Liver (tissue), 9 donors: ENCODE results near the gene NSD1. TPM values are rescaled to one million over a fixed set of nuclear protein-coding genes. Genes with fewer than 3 reads are reported as not detected.

Experiments
- DNase-seq: peaks from one replicate; pipeline ENCODE4 v3.0.0-alpha.2; 2017; ENCODE audit warnings: low spot score
- H3K27ac ChIP-seq, 2 donors: one replicate each; pipeline ENCODE4 v1.7.0; 2013; ENCODE audit warnings: inconsistent platforms in 2 of 2, low read length in 2 of 2, control low read depth in 1 of 2, low read depth in 1 of 2, mild to moderate bottlenecking in 1 of 2
- H3K27me3 ChIP-seq, 4 donors: one replicate each; pipeline versions ENCODE4 v1.6.1 to v1.7.0; 2013; ENCODE audit warnings: low read length in 3 of 4, inconsistent platforms in 1 of 4, mild to moderate bottlenecking in 1 of 4, moderate library complexity in 1 of 4; ENCODE audit not compliant: control insufficient read depth in 4 of 4, insufficient read depth in 4 of 4
- H3K36me3 ChIP-seq, 4 donors: one replicate each; pipeline versions ENCODE4 v1.6.1 to v1.7.0; 2013; ENCODE audit warnings: low read length in 3 of 4, mild to moderate bottlenecking in 3 of 4, low read depth in 1 of 4, moderate library complexity in 1 of 4; ENCODE audit not compliant: control insufficient read depth in 4 of 4, insufficient read depth in 3 of 4
- H3K4me1 ChIP-seq, 4 donors: one replicate each; pipeline versions ENCODE4 v1.6.1 to v1.7.0; 2013; ENCODE audit warnings: low read length in 3 of 4, mild to moderate bottlenecking in 3 of 4, moderate library complexity in 1 of 4; ENCODE audit not compliant: control insufficient read depth in 4 of 4, insufficient read depth in 4 of 4
- H3K4me3 ChIP-seq, 3 donors: one replicate each; pipeline versions ENCODE4 v1.6.1 to v1.7.0; 2013; ENCODE audit warnings: low read length in 3 of 3, control low read depth in 1 of 3, low read depth in 1 of 3, mild to moderate bottlenecking in 1 of 3
- H3K9ac ChIP-seq, 2 donors: one replicate each; pipeline ENCODE4 v1.7.0; 2013; ENCODE audit warnings: low read length in 2 of 2, mild to moderate bottlenecking in 2 of 2, moderate library complexity in 2 of 2, control low read depth in 1 of 2, low read depth in 1 of 2
- H3K9me3 ChIP-seq, 4 donors: one replicate each; pipeline versions ENCODE4 v1.6.1 to v1.7.0; 2013; ENCODE audit warnings: low read length in 3 of 4; ENCODE audit not compliant: control insufficient read depth in 4 of 4
- EGR1 ChIP-seq, 2 donors: IDR thresholded peaks; 2 replicates each; pipeline ENCODE4 v1.6.1; 2016 to 2018; ENCODE audit warnings: antibody characterized with exemption in 2 of 2, low read depth in 2 of 2
- FOXA1 ChIP-seq: IDR thresholded peaks from 2 replicates; pipeline ENCODE4 v1.6.1; 2016; ENCODE audit warnings: antibody characterized with exemption
- FOXA2 ChIP-seq: IDR thresholded peaks from 2 replicates; pipeline ENCODE4 v1.6.1; 2016; ENCODE audit warnings: antibody characterized with exemption
- GABPA ChIP-seq, 2 donors: IDR thresholded peaks in 1 of 2; conservative IDR thresholded peaks in 1 of 2; 2 replicates each; pipeline ENCODE4 v1.6.1; 2016; ENCODE audit warnings: antibody characterized with exemption in 2 of 2, mild to moderate bottlenecking in 1 of 2, moderate library complexity in 1 of 2
- HNF4A ChIP-seq, 2 donors: conservative IDR thresholded peaks; 2 replicates each; pipeline ENCODE4 v1.6.1; 2016; ENCODE audit warnings: antibody characterized with exemption in 2 of 2, mild to moderate bottlenecking in 2 of 2
- HNF4G ChIP-seq: IDR thresholded peaks from 2 replicates; pipeline ENCODE4 v1.6.1; 2016; ENCODE audit warnings: antibody characterized with exemption
- JUND ChIP-seq, 2 donors: IDR thresholded peaks; 2 replicates each; pipeline ENCODE4 v1.6.1; 2016; ENCODE audit warnings: antibody characterized with exemption in 2 of 2
- RAD21 ChIP-seq, 2 donors: IDR thresholded peaks; 2 replicates each; pipeline ENCODE4 v1.6.1; 2016; ENCODE audit warnings: antibody characterized with exemption in 2 of 2, mild to moderate bottlenecking in 2 of 2
- RXRA ChIP-seq, 2 donors: IDR thresholded peaks; 2 replicates each; pipeline ENCODE4 v1.6.1; 2017 to 2018; ENCODE audit warnings: antibody characterized with exemption in 2 of 2, mild to moderate bottlenecking in 1 of 2
- SP1 ChIP-seq: IDR thresholded peaks from 2 replicates; pipeline ENCODE4 v1.6.1; 2018; ENCODE audit warnings: antibody characterized with exemption, mild to moderate bottlenecking
- TAF1 ChIP-seq: conservative IDR thresholded peaks from 2 replicates; pipeline ENCODE4 v1.6.1; 2016; ENCODE audit warnings: antibody characterized with exemption, mild to moderate bottlenecking
- YY1 ChIP-seq: IDR thresholded peaks from 2 replicates; pipeline ENCODE4 v1.6.1; 2016; ENCODE audit warnings: antibody characterized with exemption, mild to moderate bottlenecking
- WGBS: extraction: QIAGEN DNeasy Blood & Tissue Kit; methylation state at CpG from one replicate; pipeline ENCODE4 v1.1.7; 2013; 5-methylcytosine and 5-hydroxymethylcytosine counted together
- polyA plus RNA-seq, 2 donors: library from polyadenylated mRNA; stranded (reverse) in 1 of 2; unstranded in 1 of 2; fragments of 200-250 nt in 1 of 2; fragments of >200 nt in 1 of 2; fragmentation: Nextera tagmentation in 1 of 2; extraction: Ambion mirVana in 1 of 2; gene quantifications; one replicate each; pipeline versions ENCODE4 v1.2.1 to v1.2.3, GENCODE V29; 2013 to 2015
- total RNA-seq, 2 donors: library from RNA; depleted of rRNA; stranded (reverse); fragments of >200 nt; gene quantifications; one replicate each; pipeline ENCODE4 v1.2.3, GENCODE V29; 2014
- TF ChIP-seq, protein P1 (sequence below): IDR thresholded peaks from 2 replicates; pipeline ENCODE4 v1.6.1; 2016; ENCODE audit warnings: antibody characterized with exemption
- TF ChIP-seq, protein P2 (sequence below): IDR thresholded peaks from 2 replicates; pipeline ENCODE4 v1.6.1; 2016; ENCODE audit warnings: antibody characterized with exemption
- TF ChIP-seq, protein P3 (sequence below): IDR thresholded peaks from 2 replicates; pipeline ENCODE4 v1.6.1; 2016; ENCODE audit warnings: antibody characterized with exemption
- TF ChIP-seq, protein P4 (sequence below): fragments of 150-350 bp; IDR thresholded peaks from 2 replicates; pipeline ENCODE4 v1.5.1; 2017; ENCODE audit warnings: improper control_type of control experiment, low read depth, low read length; ENCODE audit not compliant: missing input control
- TF ChIP-seq, protein P5 (sequence below): IDR thresholded peaks from 2 replicates; pipeline ENCODE4 v1.6.1; 2016; ENCODE audit warnings: antibody characterized with exemption, mild to moderate bottlenecking
- donor health status: healthy.
- donor health status: healthy.
- donor health status: healthy.
- donor health status: healthy.
- donor health status: healthy.

The NSD1 gene
- total and polyA plus RNA-seq, 4 donors: 5.3 to 34.1 (median 19.3) TPM

DNA sequence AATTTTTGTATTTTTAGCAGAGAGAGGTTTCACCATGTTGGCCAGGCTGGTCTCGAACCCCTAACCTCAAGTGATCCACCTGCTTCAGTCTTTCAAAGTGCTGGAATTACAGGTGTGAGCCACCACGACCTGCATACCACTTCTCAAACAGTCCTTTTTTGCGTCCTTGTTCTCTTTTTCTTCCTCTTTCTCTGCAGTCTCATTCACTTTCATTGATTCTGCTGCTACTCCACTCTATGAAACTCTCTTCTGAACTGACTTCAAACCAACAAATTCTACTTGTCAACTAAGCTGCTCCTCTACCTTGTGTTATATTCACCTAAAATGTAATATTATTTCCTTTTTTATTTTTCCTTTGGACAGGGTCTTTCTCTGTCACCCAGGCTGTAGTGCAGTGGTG lies 7.9 kb downstream of the NSD1 start:
- Histone ChIP-seq H3K4me3 (no peak overlapping the region), H3K9ac (no peak overlapping the region), H3K27ac (no peak overlapping the region), H3K9me3 (no peaks in the 10 kb centered on the region), H3K36me3 (peaks cover 3 to 23% (median 9%) of the 10 kb centered on the region in 4 donors), H3K4me1 (peaks cover 3 to 10% (median 7%) of the 10 kb centered on the region in 4 donors), H3K27me3 (no peaks in the 10 kb centered on the region)
- WGBS: 86% methylated on average over 3 of the region's 3 CpGs
- DNase-seq: no peak
- no peak for TF ChIP-seq HNF4G
- TF ChIP-seq TAF1: no peak
- no peak for TF ChIP-seq FOXA2
- TF ChIP-seq YY1: no peak
- TF ChIP-seq RAD21 (IDR thresholded peaks at IDR 0.05): no peak
- no peak for TF ChIP-seq JUND (IDR thresholded peaks at IDR 0.05)
- TF ChIP-seq, protein P1, sequence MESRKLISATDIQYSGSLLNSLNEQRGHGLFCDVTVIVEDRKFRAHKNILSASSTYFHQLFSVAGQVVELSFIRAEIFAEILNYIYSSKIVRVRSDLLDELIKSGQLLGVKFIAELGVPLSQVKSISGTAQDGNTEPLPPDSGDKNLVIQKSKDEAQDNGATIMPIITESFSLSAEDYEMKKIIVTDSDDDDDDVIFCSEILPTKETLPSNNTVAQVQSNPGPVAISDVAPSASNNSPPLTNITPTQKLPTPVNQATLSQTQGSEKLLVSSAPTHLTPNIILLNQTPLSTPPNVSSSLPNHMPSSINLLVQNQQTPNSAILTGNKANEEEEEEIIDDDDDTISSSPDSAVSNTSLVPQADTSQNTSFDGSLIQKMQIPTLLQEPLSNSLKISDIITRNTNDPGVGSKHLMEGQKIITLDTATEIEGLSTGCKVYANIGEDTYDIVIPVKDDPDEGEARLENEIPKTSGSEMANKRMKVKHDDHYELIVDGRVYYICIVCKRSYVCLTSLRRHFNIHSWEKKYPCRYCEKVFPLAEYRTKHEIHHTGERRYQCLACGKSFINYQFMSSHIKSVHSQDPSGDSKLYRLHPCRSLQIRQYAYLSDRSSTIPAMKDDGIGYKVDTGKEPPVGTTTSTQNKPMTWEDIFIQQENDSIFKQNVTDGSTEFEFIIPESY: no peak
- no peak for TF ChIP-seq SP1
- no peak for TF ChIP-seq RXRA (IDR thresholded peaks at IDR 0.05)
- TF ChIP-seq, protein P2, sequence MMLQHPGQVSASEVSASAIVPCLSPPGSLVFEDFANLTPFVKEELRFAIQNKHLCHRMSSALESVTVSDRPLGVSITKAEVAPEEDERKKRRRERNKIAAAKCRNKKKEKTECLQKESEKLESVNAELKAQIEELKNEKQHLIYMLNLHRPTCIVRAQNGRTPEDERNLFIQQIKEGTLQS: no peak
- TF ChIP-seq EGR1 (IDR thresholded peaks at IDR 0.05; ENCODE audit: low read depth in 2 of 2): no peak
- TF ChIP-seq, protein P3, sequence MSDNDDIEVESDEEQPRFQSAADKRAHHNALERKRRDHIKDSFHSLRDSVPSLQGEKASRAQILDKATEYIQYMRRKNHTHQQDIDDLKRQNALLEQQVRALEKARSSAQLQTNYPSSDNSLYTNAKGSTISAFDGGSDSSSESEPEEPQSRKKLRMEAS: no peak
- TF ChIP-seq FOXA1: no peak
- TF ChIP-seq, protein P4, sequence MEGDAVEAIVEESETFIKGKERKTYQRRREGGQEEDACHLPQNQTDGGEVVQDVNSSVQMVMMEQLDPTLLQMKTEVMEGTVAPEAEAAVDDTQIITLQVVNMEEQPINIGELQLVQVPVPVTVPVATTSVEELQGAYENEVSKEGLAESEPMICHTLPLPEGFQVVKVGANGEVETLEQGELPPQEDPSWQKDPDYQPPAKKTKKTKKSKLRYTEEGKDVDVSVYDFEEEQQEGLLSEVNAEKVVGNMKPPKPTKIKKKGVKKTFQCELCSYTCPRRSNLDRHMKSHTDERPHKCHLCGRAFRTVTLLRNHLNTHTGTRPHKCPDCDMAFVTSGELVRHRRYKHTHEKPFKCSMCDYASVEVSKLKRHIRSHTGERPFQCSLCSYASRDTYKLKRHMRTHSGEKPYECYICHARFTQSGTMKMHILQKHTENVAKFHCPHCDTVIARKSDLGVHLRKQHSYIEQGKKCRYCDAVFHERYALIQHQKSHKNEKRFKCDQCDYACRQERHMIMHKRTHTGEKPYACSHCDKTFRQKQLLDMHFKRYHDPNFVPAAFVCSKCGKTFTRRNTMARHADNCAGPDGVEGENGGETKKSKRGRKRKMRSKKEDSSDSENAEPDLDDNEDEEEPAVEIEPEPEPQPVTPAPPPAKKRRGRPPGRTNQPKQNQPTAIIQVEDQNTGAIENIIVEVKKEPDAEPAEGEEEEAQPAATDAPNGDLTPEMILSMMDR: no peak
- TF ChIP-seq GABPA (IDR thresholded peaks at IDR 0.05 in 1 of 2, conservative IDR thresholded peaks at IDR 0.05 in 1 of 2): no peak

DNA sequence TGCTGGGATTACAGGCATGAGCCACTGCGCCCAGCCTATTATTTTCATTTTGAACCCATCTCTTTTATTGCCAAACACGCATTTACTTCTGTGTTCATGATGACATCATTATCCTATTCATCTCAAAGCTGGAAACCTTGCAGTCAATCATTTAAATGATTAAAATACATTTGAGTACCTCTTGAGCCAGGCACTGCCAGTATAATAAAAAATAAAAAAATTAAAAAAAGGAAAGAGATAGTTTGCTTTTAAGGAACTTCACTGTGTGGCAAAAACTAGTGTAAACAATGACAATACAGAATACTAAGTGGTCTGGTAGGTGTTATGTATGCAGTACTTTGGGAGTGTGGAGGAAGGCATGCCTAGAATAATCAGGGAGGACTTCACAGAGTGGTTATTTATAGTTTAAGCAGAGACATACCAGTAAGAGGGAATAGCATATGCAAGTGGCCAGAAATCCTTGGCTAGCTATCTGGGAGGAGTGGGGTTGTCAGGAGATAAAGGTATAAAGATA lies 8.6 kb downstream of the NSD1 start:
- Histone ChIP-seq H3K27ac (no peak overlapping the region), H3K36me3 (peaks cover 3 to 23% (median 13%) of the 10 kb centered on the region in 4 donors), H3K9me3 (no peaks in the 10 kb centered on the region), H3K27me3 (no peaks in the 10 kb centered on the region), H3K4me3 (no peak overlapping the region), H3K4me1 (peaks cover 0 to 4% (median under 1%) of the 10 kb centered on the region in 4 donors), H3K9ac (no peak overlapping the region)
- 95% methylated on average over 2 of the region's 2 CpGs for WGBS
- TF ChIP-seq HNF4A (conservative IDR thresholded peaks at IDR 0.05) (no peak), HNF4G (no peak), FOXA2 (no peak)
- TF ChIP-seq, protein P2: no peak
- TF ChIP-seq, protein P5, sequence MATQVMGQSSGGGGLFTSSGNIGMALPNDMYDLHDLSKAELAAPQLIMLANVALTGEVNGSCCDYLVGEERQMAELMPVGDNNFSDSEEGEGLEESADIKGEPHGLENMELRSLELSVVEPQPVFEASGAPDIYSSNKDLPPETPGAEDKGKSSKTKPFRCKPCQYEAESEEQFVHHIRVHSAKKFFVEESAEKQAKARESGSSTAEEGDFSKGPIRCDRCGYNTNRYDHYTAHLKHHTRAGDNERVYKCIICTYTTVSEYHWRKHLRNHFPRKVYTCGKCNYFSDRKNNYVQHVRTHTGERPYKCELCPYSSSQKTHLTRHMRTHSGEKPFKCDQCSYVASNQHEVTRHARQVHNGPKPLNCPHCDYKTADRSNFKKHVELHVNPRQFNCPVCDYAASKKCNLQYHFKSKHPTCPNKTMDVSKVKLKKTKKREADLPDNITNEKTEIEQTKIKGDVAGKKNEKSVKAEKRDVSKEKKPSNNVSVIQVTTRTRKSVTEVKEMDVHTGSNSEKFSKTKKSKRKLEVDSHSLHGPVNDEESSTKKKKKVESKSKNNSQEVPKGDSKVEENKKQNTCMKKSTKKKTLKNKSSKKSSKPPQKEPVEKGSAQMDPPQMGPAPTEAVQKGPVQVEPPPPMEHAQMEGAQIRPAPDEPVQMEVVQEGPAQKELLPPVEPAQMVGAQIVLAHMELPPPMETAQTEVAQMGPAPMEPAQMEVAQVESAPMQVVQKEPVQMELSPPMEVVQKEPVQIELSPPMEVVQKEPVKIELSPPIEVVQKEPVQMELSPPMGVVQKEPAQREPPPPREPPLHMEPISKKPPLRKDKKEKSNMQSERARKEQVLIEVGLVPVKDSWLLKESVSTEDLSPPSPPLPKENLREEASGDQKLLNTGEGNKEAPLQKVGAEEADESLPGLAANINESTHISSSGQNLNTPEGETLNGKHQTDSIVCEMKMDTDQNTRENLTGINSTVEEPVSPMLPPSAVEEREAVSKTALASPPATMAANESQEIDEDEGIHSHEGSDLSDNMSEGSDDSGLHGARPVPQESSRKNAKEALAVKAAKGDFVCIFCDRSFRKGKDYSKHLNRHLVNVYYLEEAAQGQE: no peak
- DNase-seq: no peak
